GM23338 (cell line): ENCODE data around the gene BDKRB1.
A peak's percentile ranks its signal among the peaks of the same experiment; 100 is the strongest.

Experiments used
- CREB1 ChIP-seq: fragments of 250-450 bp; sonication (Bioruptor Pico); IDR thresholded peaks from 2 replicates; pipeline ENCODE4 v1.5.0; 2020; ENCODE audit warnings: low read depth, mild to moderate bottlenecking, moderate library complexity
- CTCF ChIP-seq, 2 experiments: fragments of 200-600 bp in 1 of 2; sonication (generic) in 1 of 2; conservative IDR thresholded peaks; 2 replicates each; pipeline versions ENCODE4 v1.5.1 to v1.6.1; 2016 to 2017; ENCODE audit warnings: antibody characterized with exemption in 2 of 2, low read depth in 2 of 2, mild to moderate bottlenecking in 2 of 2, moderate library complexity in 1 of 2
- EZH2 ChIP-seq: fragments of 200-600 bp; sonication (generic); IDR thresholded peaks from one replicate; pipeline ENCODE4 v1.8.0; 2017; ENCODE audit warnings: antibody characterized with exemption, mild to moderate bottlenecking, low read depth; ENCODE audit not compliant: unreplicated experiment
- EZH2phosphoT487 ChIP-seq: fragments of 200-600 bp; sonication (generic); IDR thresholded peaks from one replicate; pipeline ENCODE4 v1.8.1; 2018; ENCODE audit warnings: antibody characterized with exemption; ENCODE audit not compliant: unreplicated experiment
- JUNB ChIP-seq: IDR thresholded peaks from one replicate; pipeline ENCODE4 v1.6.1; 2016; ENCODE audit warnings: antibody characterized with exemption; ENCODE audit not compliant: unreplicated experiment
- POLR2AphosphoS5 ChIP-seq: IDR thresholded peaks from 2 replicates; pipeline ENCODE4 v1.6.1; 2016; ENCODE audit warnings: antibody characterized with exemption, low read depth
- REST ChIP-seq: IDR thresholded peaks from one replicate; pipeline ENCODE4 v1.6.1; 2018; ENCODE audit warnings: antibody characterized with exemption; ENCODE audit not compliant: unreplicated experiment

DNA sequence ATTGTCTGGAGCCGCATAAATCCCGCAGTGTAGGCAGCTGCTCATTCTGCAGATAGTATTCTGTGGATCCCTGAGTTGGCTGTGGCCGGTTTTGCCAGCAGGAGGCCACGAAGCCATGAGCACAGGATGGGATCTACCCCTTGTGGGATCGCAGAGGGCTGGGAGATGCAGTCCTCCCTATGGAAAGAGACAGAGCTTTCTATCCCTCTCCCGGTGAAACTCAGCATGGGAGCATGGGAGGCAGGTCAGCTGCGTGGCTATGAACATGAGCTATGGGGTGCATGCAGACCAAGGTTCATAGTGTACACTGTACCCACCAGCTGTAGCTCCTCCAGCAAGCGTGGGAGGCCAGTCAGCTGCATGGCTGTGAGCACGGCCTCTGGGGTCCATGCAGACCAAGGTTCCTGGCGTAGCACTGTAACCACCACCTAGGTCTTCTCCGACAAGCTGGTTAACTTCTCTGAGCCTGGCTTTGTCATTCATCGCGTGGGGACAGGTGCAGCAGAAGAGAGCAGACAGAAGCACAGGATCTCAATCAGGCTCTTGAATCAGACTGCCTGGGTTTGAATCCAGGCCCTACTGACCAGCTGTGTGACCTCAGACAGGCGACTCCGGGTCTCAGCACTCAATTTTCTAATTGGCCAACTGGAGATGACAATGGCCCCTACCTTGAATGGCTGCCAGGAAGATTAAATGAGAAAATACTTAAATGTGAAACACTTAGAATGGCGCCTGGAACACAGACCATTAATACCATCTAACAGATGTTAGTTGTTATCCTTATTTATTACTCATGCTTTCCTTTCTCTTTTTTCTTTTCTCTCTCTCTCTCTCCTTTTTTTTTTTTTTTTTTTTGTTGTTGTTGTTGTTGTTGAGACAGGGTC, 6.0 kb downstream of the BDKRB1 start:
- TF ChIP-seq REST = no peak
- 0 out of 4 replicates have a peak, but pooled peaks of 1 of the 2 experiments have one; percentile 3 for TF ChIP-seq CTCF (conservative IDR thresholded peaks at IDR 0.05; ENCODE audit: low read depth in 2 of 2)
- TF ChIP-seq EZH2phosphoT487 = no peak
- TF ChIP-seq POLR2AphosphoS5 = no peak
- TF ChIP-seq JUNB = no peak
- no peak for TF ChIP-seq CREB1 (CRISPR knock-in tag)
- TF ChIP-seq EZH2 = no peak
